RWPE2 (cell line): ENCODE measurements around the gene C15orf62.

Experiments used
- ATAC-seq: fragments of 200-7000 bp; cut with Tn5 transposase; 3 replicates; pipeline ENCODE4 v1.9.1; 2021; ENCODE audit warnings: low read depth
- DNase-seq: peaks from one replicate; pipeline ENCODE4 v3.0.0-alpha.2; 2020; ENCODE audit warnings: low spot score
- H3K27ac ChIP-seq: fragments of 450-650 bp; 2 replicates; pipeline ENCODE4 v1.5.1; 2017; ENCODE audit warnings: mild to moderate bottlenecking; ENCODE audit not compliant: poor library complexity, severe bottlenecking
- H3K27me3 ChIP-seq: fragments of 250-450 bp; sonication (Bioruptor Pico); 2 replicates; pipeline ENCODE4 v1.5.1; 2021; ENCODE audit warnings: mild to moderate bottlenecking, moderate library complexity; ENCODE audit not compliant: insufficient read depth, poor library complexity, severe bottlenecking
- H3K36me3 ChIP-seq: fragments of 250-450 bp; sonication (Bioruptor Pico); 2 replicates; pipeline ENCODE4 v1.5.1; 2020; ENCODE audit warnings: low read depth, mild to moderate bottlenecking, moderate library complexity
- H3K4me1 ChIP-seq: fragments of 250-450 bp; sonication (Bioruptor Pico); 2 replicates; pipeline ENCODE4 v1.5.1; 2021; ENCODE audit warnings: mild to moderate bottlenecking, moderate library complexity; ENCODE audit not compliant: insufficient read depth, poor library complexity, severe bottlenecking
- H3K4me3 ChIP-seq: fragments of 250-450 bp; sonication (Bioruptor Pico); 2 replicates; pipeline ENCODE4 v1.5.1; 2021; ENCODE audit warnings: mild to moderate bottlenecking, moderate library complexity; ENCODE audit not compliant: severe bottlenecking
- H3K9me3 ChIP-seq: fragments of 250-450 bp; sonication (Bioruptor Pico); 2 replicates; pipeline ENCODE4 v1.5.1; 2021; ENCODE audit warnings: mild to moderate bottlenecking, moderate library complexity; ENCODE audit not compliant: severe bottlenecking
- TF ChIP-seq, protein P1 (sequence below): fragments of 450-650 bp; IDR thresholded peaks from one replicate; pipeline ENCODE4 v1.5.1; 2017; ENCODE audit warnings: mild to moderate bottlenecking, moderate library complexity; ENCODE audit not compliant: poor library complexity, severe bottlenecking

C15orf62 gene

DNA sequence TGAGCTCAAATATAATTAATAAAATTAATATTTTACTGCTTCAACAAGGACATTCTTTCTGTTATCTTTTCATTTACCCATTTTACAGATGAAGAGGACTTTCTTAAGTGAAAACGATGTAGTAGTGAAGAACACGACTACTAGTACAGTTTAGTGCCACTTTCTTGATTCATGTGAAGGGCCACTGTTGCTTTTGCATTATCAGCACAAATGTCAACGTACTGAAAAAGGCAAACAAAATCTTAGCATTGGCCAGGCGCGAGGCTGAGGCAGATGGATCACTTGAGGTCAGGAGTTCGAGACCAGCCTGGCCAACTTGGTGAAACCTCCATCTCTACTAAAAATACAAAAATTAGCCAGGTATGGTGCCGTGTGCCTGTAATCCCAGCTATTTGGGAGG lies 49.3 kb downstream of the C15orf62 start:
- peaks cover 10% of the 10 kb centered on the region for H3K4me1 ChIP-seq
- TF ChIP-seq, protein P1, sequence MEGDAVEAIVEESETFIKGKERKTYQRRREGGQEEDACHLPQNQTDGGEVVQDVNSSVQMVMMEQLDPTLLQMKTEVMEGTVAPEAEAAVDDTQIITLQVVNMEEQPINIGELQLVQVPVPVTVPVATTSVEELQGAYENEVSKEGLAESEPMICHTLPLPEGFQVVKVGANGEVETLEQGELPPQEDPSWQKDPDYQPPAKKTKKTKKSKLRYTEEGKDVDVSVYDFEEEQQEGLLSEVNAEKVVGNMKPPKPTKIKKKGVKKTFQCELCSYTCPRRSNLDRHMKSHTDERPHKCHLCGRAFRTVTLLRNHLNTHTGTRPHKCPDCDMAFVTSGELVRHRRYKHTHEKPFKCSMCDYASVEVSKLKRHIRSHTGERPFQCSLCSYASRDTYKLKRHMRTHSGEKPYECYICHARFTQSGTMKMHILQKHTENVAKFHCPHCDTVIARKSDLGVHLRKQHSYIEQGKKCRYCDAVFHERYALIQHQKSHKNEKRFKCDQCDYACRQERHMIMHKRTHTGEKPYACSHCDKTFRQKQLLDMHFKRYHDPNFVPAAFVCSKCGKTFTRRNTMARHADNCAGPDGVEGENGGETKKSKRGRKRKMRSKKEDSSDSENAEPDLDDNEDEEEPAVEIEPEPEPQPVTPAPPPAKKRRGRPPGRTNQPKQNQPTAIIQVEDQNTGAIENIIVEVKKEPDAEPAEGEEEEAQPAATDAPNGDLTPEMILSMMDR: no peak
- no peak overlapping the region for H3K4me3 ChIP-seq
- H3K9me3 ChIP-seq: no peaks in the 10 kb centered on the region
- no peaks in the 10 kb centered on the region; the same call in none of the 2 replicates for H3K36me3 ChIP-seq
- no peak overlapping the region for H3K27ac ChIP-seq
- ATAC-seq (no peak), DNase-seq (no peak)
- H3K27me3 ChIP-seq: no peaks in the 10 kb centered on the region

DNA sequence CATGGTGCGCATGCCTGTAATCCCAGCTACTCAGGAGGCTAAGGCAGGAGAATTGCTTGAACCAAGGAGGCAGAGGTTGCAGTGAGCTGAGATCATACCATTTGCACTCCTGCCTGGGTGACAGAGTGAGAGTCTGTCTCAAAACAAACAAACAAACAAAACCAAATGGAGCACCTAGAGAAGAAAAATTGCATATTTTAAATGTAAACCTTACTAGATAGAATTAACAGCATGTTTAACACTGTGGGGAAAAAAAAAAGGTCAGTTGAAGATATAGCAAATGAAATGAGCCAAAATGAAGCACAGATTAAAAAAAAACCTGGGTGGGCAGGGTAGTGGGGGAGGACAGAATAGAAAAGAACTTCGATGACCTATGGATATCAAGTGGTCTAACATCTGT lies 51.4 kb downstream of the C15orf62 start:
- ATAC-seq (no peak), DNase-seq (no peak)
- H3K4me1 ChIP-seq: peaks cover 24% of the 10 kb centered on the region
- no peak overlapping the region for H3K4me3 ChIP-seq
- no peaks in the 10 kb centered on the region for H3K27me3 ChIP-seq
- H3K27ac ChIP-seq: no peak overlapping the region
- no peaks in the 10 kb centered on the region for H3K9me3 ChIP-seq
- TF ChIP-seq, protein P1: no peak
- no peaks in the 10 kb centered on the region for H3K36me3 ChIP-seq
